Mucosa of rectum (tissue), 2 donors: ENCODE data around the gene CHMP1A.

Source experiments
- H3K27ac ChIP-seq, 2 donors: one replicate each; pipeline ENCODE4 v1.7.0; 2013; ENCODE audit warnings: inconsistent platforms in 2 of 2, low read depth in 2 of 2, low read length in 2 of 2
- H3K27me3 ChIP-seq, 2 donors: one replicate each; pipeline ENCODE4 v1.7.0; 2013; ENCODE audit warnings: low read length in 2 of 2; ENCODE audit not compliant: control insufficient read depth in 2 of 2, insufficient read depth in 2 of 2
- H3K36me3 ChIP-seq, 2 donors: one replicate each; pipeline ENCODE4 v1.7.0; 2013; ENCODE audit warnings: low read length in 2 of 2; ENCODE audit not compliant: control insufficient read depth in 2 of 2, insufficient read depth in 2 of 2
- H3K4me1 ChIP-seq, 2 donors: one replicate each; pipeline ENCODE4 v1.7.0; 2013; ENCODE audit warnings: low read length in 2 of 2, mild to moderate bottlenecking in 1 of 2; ENCODE audit not compliant: control insufficient read depth in 2 of 2, insufficient read depth in 2 of 2
- H3K4me3 ChIP-seq, 2 donors: one replicate each; pipeline ENCODE4 v1.7.0; 2013; ENCODE audit warnings: low read length in 2 of 2
- H3K9ac ChIP-seq, 2 donors: one replicate each; pipeline ENCODE4 v1.7.0; 2013; ENCODE audit warnings: low read length in 2 of 2, low read depth in 1 of 2, mild to moderate bottlenecking in 1 of 2
- H3K9me3 ChIP-seq, 2 donors: one replicate each; pipeline ENCODE4 v1.7.0; 2013; ENCODE audit warnings: low read length in 2 of 2; ENCODE audit not compliant: control insufficient read depth in 2 of 2
- donor health status: healthy.
- donor health status: Normal muscosa, but diverticular disease.

Gene CHMP1A

DNA sequence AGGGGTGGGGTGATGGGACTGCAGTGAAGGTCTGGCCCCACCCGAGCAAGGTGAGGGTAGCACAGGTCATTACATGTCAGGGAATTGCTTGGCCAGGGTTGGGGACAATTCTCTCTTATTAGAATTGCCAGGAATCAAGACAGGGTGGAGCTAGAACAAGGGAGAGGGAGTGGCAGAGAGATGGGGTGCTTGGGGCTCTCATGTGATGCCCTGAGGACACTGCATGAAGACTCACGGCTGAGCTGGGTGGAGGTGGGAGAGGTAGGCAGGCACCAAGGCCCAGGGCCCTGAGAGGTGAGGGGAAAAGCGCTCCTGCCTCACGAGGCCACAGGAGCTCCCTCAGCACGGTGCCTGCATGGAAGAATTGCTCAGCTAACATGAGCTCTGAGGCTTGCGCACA, 40.5 kb downstream of the CHMP1A start:
- H3K9me3 ChIP-seq = no peaks in the 10 kb centered on the region
- peaks cover 30 to 35% of the 10 kb centered on the region in 2 donors for H3K27me3 ChIP-seq
- no peak overlapping the region for H3K9ac ChIP-seq
- H3K27ac ChIP-seq = no peak overlapping the region
- H3K4me3 ChIP-seq = no peak overlapping the region
- no peaks in the 10 kb centered on the region for H3K36me3 ChIP-seq
- no peaks in the 10 kb centered on the region for H3K4me1 ChIP-seq

- Histone ChIP-seq H3K9me3 (no peaks in the 10 kb centered on the region), H3K27me3 (peaks cover 28 to 31% of the 10 kb centered on the region in 2 donors), H3K4me3 (no peak overlapping the region), H3K4me1 (no peaks in the 10 kb centered on the region), H3K27ac (no peak overlapping the region), H3K9ac (no peak overlapping the region), H3K36me3 (no peaks in the 10 kb centered on the region)
Observed at GRCh38 chr16:89616623-89617022, 40.9 kb downstream of the CHMP1A start.

GRCh38 chr16:89615596-89616090, 41.9 kb downstream of the CHMP1A start:
- peaks cover 26 to 30% of the 10 kb centered on the region in 2 donors for H3K27me3 ChIP-seq
- no peak overlapping the region for H3K27ac ChIP-seq
- H3K9ac ChIP-seq = no peak overlapping the region
- no peaks in the 10 kb centered on the region for H3K36me3 ChIP-seq
- H3K4me3 ChIP-seq = no peak overlapping the region
- H3K4me1 ChIP-seq = no peaks in the 10 kb centered on the region
- H3K9me3 ChIP-seq = no peaks in the 10 kb centered on the region

GRCh38 chr16:89615176-89615575, 42.3 kb downstream of the CHMP1A start:
- no peaks in the 10 kb centered on the region for H3K36me3 ChIP-seq
- H3K27ac ChIP-seq = no peak overlapping the region
- no peaks in the 10 kb centered on the region for H3K9me3 ChIP-seq
- H3K4me1 ChIP-seq = no peaks in the 10 kb centered on the region
- H3K27me3 ChIP-seq = peaks cover 23 to 28% of the 10 kb centered on the region in 2 donors
- no peak overlapping the region for H3K9ac ChIP-seq
- no peak overlapping the region for H3K4me3 ChIP-seq

- H3K36me3 ChIP-seq = no peaks in the 10 kb centered on the region
- no peaks in the 10 kb centered on the region for H3K9me3 ChIP-seq
- H3K4me1 ChIP-seq = no peaks in the 10 kb centered on the region
- no peak overlapping the region for H3K4me3 ChIP-seq
- no peak overlapping the region for H3K9ac ChIP-seq
- H3K27ac ChIP-seq = no peak overlapping the region
- peaks cover 20 to 27% of the 10 kb centered on the region in 2 donors for H3K27me3 ChIP-seq
Observed at GRCh38 chr16:89613954-89614459, 43.5 kb downstream of the CHMP1A start.

DNA sequence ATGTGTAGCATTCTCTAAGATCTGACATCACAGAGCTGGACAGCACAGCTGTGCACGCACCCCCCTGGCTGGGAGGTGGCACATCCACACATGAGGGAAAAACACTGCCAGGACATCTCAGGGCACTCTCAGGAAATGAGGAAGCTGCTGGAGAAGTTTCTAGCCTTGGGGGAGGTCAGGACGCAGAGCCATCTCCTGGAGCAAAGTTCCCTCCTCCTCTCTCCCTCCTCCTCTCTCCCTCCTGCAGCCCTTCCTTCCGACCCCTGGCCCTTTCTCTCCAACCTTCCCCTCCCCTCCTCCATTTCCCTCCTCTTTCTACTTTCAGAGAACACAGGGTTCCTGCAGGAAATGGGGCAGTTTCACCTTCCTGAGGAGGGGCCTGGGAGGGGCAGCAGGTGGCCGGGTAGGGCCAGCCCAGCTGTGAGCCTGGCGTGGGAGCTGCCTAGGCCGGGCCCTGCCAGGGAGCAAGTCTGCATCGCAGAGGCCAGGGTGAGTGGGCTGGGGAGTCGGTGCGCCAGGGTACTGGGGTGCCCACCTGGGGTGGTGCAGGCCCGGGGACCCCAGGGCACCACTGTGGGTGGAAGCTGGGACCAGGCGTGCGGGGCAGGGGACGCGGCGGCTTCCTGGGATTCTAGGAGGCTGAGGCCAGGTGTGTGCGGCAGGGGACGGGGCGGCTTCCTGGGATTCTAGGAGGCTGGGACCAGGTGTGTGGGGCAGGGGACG, 44.1 kb downstream of the CHMP1A start, which contains the start of gene DPEP1:
TSS of gene DPEP1 (plus strand) at position 412 of the 723 bp plus-strand sequence. CDS start 16,769 bp downstream, outside the sequence.
- H3K4me3 ChIP-seq = no peak within 1 kb of the TSS
- peaks cover 0 to 4% of the 10 kb centered on the region in 2 donors for H3K4me1 ChIP-seq
- H3K9me3 ChIP-seq = no peaks in the 10 kb centered on the region
- H3K27ac ChIP-seq = no peak within 1 kb of the TSS
- H3K27me3 ChIP-seq = peaks cover 20 to 31% of the 10 kb centered on the region in 2 donors
- H3K36me3 ChIP-seq = no peaks in the 10 kb centered on the region
- H3K9ac ChIP-seq = no peak within 1 kb of the TSS

DNA sequence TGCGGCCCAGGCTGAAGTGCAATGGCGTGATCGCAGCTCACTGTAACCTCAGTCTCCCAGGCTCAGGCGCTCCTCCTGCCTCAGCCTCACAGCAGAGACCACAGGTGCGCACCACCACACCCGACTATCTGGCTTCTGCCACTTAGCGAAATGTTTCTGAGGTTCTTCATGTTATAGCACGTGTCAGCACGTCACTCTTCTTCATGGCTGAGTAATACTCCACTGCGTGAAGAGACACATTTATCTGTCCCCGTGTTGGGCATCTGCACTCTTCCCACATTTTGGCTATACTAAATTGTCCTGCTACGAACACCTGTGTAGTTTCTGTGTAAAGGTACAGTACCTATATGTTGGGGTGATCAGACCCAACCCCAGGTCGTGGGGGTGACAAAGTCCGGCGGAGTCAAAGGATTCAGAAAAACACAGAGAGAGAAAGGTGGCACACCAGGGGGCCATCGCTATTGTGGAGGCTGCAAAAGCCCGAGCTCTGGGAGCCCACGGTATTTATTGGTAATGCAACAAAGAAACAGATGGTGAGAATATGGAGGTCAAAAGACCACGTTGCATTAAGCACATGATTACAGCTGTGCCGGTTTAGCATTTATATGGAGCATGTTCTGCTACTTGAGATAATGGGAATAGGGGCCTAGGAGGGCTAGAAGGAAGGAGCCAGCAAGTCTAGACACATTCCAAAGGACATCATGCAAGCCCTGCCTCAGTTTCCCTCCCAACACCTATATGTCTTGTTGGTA, 44.9 kb downstream of the CHMP1A start:
- no peak overlapping the region for H3K4me3 ChIP-seq
- H3K9me3 ChIP-seq = no peaks in the 10 kb centered on the region
- no peak overlapping the region for H3K9ac ChIP-seq
- peaks cover 20 to 36% of the 10 kb centered on the region in 2 donors for H3K27me3 ChIP-seq
- no peak overlapping the region for H3K27ac ChIP-seq
- H3K36me3 ChIP-seq = no peaks in the 10 kb centered on the region
- peaks cover 0 to 11% of the 10 kb centered on the region in 2 donors for H3K4me1 ChIP-seq

DNA sequence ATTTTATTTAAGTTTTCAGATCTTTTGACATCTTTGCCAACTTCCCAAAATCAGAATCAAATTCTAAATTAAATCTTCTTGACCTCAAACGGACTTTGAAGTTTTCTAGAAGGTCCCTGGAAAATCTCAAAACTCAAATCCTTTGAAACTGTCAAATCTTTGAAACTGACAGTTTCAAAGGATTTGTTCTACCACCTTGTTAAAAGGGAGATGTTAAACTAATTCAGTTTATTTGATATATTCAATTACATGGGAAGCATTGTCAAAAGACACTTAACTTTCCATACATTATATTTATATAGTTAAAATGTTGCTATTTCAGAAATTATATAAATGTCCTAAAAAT, 47.4 kb downstream of the CHMP1A start:
- no peak overlapping the region for H3K9ac ChIP-seq
- H3K4me3 ChIP-seq = no peak overlapping the region
- H3K36me3 ChIP-seq = no peaks in the 10 kb centered on the region
- no peaks in the 10 kb centered on the region for H3K9me3 ChIP-seq
- peaks cover 22 to 43% of the 10 kb centered on the region in 2 donors for H3K27me3 ChIP-seq
- H3K4me1 ChIP-seq = peaks cover 0 to 11% of the 10 kb centered on the region in 2 donors
- no peak overlapping the region for H3K27ac ChIP-seq

DNA sequence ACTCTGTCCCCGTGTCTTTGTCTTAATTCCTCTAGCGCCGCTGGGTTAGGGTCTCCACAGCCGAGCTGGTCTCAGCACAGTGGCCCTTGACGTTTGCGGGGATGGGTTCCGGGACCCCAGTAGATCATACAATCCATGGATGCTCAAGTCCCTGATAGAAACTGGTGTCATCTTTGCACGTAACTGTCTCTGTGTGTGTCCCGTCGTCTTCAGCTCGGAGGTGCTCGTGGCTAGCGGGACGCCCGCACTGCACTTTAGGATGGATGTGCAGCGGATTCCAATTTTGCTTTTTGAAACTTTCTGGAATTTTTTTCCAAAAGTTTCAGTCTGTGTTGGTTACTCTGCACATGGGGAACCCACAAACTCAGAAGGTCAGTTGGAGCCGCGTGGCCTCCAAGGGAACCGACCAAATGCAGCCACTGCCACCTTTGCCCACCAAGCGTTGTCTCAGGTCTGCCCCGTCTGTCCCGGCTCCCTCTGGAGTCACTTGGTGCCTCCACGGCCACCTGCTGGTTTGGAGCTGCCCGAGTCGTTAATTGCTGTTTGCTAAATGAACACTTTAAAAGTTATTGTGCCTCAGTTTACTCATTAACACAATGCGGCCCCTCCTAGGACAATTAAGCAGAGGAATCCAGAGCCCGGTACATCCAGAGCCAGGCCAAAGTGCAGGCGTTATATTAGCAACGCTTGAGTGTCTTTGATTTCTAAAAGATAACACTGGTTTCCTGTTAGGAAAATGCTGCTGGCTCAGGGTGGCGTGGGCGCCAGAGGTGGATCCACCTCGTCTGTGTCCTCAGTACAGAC, 49.4 kb downstream of the CHMP1A start:
- Histone ChIP-seq H3K9me3 (no peaks in the 10 kb centered on the region), H3K27me3 (peaks cover 16 to 38% of the 10 kb centered on the region in 2 donors), H3K36me3 (no peaks in the 10 kb centered on the region), H3K9ac (no peak overlapping the region), H3K4me1 (peaks cover 0 to 11% of the 10 kb centered on the region in 2 donors), H3K27ac (no peak overlapping the region), H3K4me3 (no peak overlapping the region)
